GM10847 (cell line): ENCODE data around the gene LSAMP.

Experiments
- POLR2A ChIP-seq: IDR thresholded peaks from 2 replicates; pipeline ENCODE4 v1.6.1; 2011; ENCODE audit not compliant: insufficient read length; ENCODE audit errors: extremely low read depth

Gene LSAMP

DNA sequence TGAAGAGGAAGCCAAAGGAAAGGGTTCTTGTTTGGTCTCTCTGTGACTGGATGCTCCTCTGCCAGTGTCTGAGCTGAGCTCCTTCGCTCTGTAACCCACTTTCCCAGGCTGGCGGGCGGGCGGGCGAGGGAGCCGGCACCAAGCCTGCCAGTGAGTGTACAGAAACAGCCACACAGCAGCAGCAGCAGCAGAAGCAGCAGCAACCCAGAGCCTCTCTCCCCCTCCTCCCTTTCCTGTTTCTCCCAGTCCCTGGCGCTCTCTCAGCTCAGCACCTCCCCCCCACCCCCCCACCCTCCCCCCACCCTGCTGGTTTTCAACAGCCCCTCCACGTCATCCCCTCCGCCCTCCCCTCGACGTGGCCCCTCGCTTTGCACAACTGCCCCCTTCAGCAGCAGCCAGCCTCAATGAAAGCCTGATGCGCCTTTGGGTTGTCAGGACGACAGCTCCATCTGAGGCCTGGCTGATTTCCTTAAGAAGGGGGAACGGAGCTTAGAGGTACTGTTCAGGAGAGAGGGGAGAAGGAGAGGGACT lies at the start of gene LSAMP:
Gene LSAMP (minus strand): TSS at position 177 of the 531 bp plus-strand sequence.
- TF ChIP-seq POLR2A = no peak

- TF ChIP-seq POLR2A = no peak
Measured at GRCh38 chr3:116492379-116492778, 47.1 kb upstream of the LSAMP start.

GRCh38 chr3:116483135-116483534 lies 37.8 kb upstream of the LSAMP start:
- TF ChIP-seq POLR2A = no peak

DNA sequence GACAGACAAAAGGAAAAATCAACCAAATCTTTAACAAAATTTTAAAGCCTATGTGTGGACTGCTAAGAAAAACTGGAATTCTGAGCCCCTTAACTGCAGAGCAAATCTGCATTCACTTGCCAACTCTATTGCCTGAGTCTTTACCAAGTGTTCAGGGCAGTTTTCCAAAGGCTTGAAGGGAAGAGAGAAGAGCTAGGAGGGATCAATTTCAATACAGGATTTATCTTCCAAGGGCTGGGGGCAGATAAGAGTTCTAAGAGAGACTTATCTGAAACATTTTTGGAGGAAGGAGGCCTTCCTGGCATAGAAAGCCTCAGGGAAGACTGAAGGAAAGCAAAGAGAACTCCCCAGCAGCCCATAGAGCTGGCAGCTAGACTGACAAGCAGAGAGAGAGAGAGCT lies 31.4 kb upstream of the LSAMP start:
- no peak for TF ChIP-seq POLR2A

DNA sequence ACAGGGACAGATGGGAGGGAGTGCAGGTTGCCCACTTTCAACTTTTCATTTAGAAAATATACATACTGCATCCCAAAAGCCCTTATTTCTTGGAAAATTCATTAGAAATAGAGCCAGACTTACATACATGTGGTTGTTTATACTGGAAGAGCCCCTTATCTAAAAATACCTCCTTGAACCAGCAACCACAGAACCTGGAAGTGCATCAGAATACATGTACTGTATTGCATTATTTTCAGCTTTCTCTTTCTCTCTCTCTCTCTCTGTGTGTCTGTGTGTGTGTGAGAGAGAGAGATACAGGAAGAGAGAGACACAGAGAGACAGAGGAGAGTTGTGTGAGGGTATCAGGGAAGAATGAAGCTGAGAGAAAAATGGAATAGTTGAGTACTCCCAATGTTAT lies 29.5 kb upstream of the LSAMP start:
- TF ChIP-seq POLR2A = no peak

- no peak for TF ChIP-seq POLR2A
Measured at GRCh38 chr3:116474032-116474780, 28.9 kb upstream of the LSAMP start.

DNA sequence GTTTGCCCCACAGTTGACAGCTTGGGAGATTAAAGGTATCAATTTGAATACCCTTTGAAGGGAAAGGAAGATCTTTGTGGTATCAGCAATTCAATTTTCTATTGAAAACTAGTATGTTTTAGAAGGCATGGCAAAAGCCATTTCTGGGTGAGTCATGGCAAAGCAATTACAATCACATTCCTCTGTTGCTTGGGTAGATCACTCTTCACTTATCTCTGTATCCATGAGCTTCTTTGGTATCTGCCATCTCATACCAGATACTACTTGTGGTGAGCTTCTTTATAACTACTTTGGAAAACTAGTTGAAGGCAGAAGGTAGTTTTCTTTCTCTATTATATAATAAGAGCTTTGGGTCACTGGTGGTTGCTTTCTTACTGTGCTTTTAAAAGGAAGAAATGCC lies 28.3 kb upstream of the LSAMP start:
- no peak for TF ChIP-seq POLR2A

- no peak for TF ChIP-seq POLR2A
Measured at GRCh38 chr3:116470605-116471197, 25.4 kb upstream of the LSAMP start.

DNA sequence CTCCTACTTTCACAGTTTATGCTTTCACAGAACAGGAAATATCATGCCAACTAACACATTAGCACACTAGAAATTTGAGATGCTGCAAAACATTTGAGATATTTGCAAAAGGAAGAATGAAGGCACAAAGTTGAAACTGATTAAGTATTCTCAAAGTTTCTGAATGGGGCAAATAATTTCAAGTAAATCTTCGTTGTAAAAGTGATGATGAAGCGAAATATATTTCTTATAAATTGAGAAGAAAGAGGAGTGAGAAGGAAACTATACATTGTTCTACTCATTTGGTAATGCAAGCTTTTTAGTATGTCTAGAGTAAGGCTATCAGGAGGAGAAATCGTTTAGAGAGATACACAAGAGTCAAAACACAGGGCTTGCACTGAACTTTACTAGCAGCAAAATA lies 24.3 kb upstream of the LSAMP start:
- no peak for TF ChIP-seq POLR2A

DNA sequence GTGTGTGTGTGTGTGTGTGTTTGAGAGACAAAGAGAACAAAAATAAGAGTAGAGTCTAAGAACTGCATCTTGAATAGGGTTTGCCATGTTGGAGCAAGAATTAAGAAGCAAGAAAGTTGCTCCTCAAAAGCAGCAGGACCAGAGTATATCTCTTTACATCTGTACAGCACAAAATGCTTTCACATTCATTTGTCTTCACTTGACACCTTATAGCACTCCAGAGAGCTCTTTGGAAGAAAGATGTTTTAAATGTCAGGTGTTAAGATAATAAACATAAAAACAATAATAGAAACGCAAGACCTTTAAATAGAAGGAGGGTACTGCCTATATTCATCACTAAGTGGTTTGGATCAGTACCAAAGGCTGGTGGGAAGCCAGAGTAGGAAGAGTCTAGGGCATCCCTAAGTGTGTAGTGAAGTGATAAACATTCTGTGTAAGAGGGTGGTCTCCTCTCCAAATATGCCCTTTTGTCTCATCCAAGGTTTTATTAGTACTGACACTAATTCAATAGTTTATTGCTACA lies 19.1 kb upstream of the LSAMP start:
- no peak for TF ChIP-seq POLR2A

DNA sequence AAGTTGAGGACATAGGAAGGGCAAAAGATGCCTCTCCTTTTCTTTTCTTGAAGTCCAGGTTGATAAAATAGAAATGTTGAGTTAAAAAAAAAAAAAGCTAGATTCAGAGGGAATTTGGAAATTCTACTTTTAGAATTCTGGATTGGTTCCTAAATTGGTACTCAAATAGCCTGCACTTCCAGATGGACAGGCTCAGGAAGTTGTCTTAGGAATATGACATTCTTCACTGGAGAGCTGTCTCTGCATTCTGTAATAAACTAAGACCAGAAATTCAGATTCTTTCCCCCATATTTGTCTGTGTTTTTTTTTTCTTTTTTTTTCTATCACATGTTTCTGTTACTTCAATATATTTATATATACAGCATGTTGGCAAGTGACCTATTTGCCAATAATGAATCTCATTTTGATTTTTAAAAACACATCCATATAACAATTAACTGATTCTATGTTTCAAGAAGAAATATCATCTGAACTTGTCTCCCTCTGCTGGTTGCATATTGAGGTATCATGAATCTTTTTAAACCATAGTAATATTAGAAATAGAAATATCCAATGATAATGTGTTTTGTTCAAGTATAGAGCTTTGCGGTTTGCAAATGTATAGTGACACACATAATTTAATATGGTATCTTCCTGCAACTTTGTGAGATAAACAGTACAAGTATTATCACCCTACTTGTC lies 8.5 kb upstream of the LSAMP start:
- TF ChIP-seq POLR2A = no peak

DNA sequence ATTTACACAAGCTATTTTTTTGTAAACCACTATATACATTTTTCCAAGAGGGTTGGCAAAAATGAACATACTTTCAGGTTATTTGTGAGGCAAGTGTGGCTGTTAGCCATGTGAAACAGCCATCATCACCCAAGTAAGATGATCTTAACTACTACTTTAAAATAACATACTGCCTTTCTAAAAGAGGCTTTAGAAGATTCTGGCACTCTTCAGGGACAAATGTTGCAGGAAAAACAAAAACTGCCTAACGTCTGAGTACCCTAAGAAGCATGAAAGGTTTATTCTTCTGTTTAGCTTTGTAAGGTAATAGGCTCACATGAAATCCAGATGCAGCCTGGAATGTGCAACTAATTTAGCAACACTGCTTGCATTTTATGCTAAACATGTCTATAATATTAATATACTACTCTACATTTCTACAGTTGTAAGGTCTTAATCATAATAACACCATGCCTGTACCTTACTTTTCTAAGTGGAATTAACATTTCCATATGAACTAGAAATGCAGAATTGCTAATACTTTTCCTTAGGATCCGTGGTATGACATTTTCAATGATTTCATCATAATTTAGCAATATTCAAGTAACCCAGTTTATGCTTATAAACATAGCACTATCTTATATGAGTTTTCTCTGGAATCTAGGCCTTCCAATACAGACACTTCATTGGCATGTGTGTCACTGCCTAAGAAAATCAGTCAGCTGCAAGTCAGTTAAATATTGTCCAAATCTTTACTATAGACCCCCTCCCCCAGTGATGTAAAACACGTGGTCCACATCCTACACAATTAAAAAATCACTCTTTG lies 4.5 kb upstream of the LSAMP start:
- TF ChIP-seq POLR2A = no peak

DNA sequence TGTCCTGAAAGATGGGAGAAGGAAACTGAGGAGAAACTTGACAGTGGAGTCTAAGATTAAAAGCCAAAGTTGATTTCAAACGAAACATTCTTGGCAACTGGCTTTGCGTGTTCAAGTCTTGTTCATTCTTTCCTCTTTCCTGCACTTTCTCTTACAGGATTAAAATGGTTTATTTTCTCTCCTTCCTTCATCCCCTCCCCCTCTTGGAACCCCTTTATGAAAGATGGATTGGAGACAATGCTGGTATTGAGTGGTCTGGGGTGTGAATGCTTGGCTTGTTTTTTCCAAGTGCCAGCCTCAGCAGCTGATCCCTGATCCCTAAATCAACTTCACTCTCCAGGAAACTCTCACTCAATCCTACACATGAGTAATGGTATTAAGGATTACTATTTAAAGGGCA lies 703 bp upstream of the LSAMP start:
- no peak for TF ChIP-seq POLR2A

GRCh38 chr3:116444819-116445310 lies 422 bp downstream of the LSAMP start:
- TF ChIP-seq POLR2A = no peak
